HG02840 (cell line): Measurements from ENCODE around the gene RAPGEF5.

Experiments
- ATAC-seq: cut with Tn5 transposase; IDR thresholded peaks from one replicate; pipeline ENCODE4 v1.9.1; 2021; ENCODE audit warnings: mild to moderate bottlenecking, moderate library complexity, moderate number of reproducible peaks; ENCODE audit not compliant: unreplicated experiment, low FRiP score

The RAPGEF5 gene, protein sequence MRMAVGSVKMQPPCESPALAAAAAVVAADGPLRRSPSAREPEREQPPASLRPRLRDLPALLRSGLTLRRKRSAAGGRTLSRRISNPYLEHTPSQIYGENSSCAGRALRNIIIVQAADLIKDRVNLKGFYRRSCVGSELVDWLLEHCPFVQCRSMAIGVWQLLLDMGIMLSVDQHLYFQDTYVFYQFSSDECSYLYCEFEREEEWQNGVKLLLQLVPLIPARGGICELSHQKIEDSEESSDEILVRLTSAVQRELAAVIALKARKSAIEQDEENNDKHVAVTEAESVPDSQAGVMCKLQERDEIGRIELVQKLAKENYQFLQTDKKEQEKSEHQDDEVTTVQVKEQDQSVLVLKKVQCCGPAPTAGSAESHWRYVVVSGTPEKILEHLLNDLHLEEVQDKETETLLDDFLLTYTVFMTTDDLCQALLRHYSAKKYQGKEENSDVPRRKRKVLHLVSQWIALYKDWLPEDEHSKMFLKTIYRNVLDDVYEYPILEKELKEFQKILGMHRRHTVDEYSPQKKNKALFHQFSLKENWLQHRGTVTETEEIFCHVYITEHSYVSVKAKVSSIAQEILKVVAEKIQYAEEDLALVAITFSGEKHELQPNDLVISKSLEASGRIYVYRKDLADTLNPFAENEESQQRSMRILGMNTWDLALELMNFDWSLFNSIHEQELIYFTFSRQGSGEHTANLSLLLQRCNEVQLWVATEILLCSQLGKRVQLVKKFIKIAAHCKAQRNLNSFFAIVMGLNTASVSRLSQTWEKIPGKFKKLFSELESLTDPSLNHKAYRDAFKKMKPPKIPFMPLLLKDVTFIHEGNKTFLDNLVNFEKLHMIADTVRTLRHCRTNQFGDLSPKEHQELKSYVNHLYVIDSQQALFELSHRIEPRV

DNA sequence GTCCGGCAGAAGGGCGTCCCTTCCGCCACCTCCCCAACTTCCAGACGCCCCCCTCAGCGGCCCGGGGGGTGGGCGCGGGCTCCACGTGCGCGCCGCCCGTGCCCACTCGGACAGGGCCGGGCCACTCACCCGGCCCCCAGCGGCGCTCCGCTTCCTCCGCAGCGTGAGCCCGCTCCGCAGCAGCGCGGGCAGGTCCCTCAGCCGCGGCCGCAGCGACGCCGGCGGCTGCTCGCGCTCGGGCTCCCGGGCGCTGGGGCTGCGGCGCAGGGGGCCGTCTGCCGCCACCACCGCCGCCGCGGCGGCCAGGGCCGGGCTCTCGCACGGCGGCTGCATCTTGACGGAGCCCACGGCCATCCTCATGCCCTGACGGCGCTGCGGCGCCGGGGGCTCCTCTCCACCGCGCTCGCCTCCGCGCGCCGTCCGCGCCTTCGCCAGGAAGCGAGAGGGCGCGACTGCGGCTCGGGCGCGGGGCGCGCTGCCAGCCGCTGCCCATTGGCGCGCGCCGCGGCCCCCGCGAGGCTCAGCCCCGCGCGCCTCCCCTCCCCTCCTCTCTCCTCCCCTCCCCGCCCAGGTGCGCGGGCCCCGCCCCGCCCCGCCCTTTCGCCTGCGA, at the start of gene RAPGEF5:
Gene RAPGEF5 (minus strand): TSS at position 454 of the 610 bp plus-strand sequence. CDS start 94 bp downstream, at position 360.
- no peak for ATAC-seq

DNA sequence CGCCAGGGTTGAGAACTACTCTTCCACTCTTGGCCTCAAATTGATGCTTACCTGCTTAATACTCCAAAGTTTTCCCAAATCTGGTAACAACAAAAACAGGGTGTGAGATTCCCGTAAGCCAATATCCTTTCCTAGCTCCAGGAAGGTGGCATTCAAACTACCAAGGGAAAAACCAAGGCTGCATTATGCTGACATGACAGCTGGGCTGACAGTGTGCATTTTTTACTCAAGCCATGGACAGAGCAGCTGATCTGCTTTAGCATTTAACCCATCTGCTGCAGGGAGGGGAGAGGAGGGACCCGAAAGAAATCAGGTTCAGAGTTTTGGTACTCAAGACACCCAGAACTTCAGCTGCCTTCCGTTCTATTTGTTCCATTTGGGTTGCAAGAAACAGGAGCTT, 49.8 kb upstream of the RAPGEF5 start:
- no peak for ATAC-seq

GRCh38 chr7:22404421-22405023, 47.6 kb upstream of the RAPGEF5 start:
- no peak for ATAC-seq

DNA sequence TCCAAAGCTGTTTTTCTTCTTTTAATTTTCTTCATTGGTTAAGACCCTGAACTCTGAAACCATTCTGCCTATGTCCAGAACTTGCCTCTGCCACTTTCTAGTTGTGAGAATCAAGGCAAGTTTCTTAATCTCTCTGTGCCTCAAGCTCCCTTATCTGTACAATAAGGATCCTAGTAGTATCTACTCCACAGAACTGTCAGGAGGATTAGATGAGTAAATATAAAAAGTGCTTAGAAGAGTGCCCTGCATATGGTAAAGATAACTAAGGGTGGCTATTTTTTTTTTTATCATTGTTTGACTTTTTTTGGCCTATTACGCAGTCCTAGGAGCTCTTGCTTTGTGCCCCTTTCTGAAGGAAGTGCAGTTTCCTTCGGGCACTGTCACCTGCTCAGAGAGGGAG, 46.4 kb upstream of the RAPGEF5 start:
- no peak for ATAC-seq

GRCh38 chr7:22402250-22402649, 45.3 kb upstream of the RAPGEF5 start:
- no peak for ATAC-seq

DNA sequence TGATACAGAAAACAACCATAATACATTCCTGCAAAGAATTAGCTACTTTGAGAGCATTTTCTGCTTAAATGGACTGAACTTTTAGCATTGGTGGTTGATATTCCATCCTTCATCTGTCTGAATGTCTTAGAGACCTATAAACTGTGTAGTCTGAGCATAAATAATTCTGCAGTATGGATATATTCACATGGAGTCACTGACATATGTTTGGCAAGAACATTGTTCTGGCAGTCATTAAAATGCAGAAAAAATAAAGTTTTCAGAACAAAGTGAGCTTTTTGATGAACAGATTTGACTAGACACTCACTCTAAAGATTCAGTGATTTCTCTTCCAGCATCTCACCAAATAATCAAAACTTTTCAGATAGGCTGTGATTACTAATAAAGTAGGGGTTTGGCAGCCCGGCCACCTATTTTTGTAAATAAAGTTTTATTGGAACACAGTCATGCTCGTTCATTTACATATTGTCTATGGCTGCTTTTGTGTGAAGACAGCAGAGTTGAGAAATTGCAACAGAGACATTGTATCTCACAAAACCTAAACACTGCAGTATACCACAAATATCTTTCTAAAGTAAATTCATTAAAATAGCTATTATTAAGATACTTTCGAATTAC, 44.1 kb upstream of the RAPGEF5 start:
- ATAC-seq, result no peak

GRCh38 chr7:22400150-22400814, 43.3 kb upstream of the RAPGEF5 start:
- no peak for ATAC-seq

DNA sequence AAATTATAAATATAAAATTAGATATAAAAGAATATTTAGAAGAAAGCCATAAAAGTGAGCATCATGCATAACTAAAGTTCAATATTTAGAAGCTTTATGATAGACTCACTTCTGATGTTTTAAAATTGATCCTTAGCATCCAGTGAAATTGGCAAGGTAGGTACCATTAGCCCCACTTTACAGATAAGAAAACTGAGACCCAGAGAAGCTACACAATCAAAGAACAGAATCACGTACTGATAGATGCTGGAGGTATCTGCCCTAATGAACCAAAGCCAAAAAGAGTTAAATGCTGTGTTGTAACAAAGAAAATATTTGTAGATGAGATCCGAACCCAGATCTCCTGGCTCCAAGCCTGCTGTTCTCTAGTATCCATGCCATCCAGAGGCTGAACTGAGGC, 42.6 kb upstream of the RAPGEF5 start:
- no peak for ATAC-seq

DNA sequence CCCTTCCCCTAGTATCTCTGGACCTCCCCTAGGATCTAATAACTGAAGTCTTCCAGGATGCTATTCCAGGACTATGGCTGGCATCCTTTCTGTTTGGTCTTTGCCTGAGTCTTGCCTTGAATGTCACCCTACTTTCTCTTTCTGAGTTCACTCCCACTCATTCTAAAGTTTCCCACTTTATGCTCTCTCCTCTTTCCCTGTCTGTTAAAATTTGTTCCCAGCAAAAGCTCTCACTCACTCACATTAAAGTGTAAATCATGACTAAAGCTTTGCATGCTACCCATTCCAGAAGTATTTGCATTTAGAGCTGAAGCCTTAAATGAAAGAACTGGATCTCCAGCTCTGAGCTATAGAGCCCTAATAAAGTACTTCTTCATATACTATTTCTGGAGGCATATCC, 42.1 kb upstream of the RAPGEF5 start:
- ATAC-seq, result no peak

- ATAC-seq, result no peak
Measured at GRCh38 chr7:22397981-22398380, 41.0 kb upstream of the RAPGEF5 start.

DNA sequence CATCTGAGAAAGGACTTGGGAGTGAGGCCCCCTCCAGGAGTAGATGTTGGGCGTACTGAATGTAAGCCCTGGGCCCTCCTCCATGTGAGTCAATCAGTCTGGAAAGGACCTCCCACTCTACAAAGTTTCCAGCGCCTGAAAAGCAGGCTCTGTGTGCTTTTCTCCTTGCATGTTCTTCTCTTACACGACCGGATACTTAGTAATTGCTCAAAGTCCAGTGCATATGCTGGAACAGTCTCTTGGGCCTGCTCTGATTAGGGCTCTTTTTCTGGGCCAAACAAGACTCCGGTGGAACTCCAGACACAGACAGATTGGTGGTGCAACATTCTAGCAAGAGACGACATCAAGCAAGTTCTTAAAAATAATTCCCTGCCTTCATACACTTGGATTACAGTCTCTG, 38.3 kb upstream of the RAPGEF5 start:
- no peak for ATAC-seq

GRCh38 chr7:22394739-22395138, 37.8 kb upstream of the RAPGEF5 start:
- ATAC-seq, result no peak

DNA sequence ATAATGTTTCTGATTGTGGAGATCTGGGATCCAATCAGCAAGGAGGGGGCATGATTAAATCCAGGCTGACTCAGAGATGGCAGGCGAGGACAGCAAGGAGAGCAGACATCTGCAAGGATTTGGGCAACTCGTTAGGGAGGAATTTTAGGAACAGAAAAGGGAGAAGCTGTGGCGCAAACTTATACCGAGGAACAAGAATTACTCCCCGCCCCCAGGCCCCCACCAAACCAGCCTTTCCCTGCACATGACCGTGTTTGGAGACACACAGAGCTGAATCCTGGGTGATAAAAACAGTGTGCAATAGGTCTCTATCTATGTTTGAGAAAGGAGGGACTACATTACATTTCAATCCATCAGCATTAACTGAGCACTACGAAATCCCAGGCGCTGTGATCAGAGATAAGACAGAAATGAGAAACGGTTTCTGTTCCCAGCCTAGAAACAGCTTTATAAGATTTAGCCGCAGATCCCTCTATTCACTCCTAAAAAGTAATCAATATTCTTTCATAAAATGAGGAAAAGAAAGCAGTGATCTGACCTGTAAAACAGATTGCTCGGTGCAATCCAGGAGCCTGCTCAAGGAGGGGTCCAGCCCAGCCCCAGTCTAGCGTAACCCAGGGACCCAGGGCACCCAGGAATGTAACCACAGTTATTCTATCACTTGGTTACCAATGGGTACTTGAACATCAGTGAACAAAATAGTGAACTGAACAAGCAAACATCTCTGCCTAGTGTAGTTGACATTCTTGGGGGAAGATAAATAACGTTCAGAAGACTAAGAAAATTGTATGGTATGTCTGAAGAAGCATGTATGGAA, 37.2 kb upstream of the RAPGEF5 start:
- no peak for ATAC-seq

- ATAC-seq, result no peak
Measured at GRCh38 chr7:22390516-22390915, 33.6 kb upstream of the RAPGEF5 start.

- no peak for ATAC-seq
Measured at GRCh38 chr7:22389892-22390291, 32.9 kb upstream of the RAPGEF5 start.

- no peak for ATAC-seq
Measured at GRCh38 chr7:22387583-22387982, 30.6 kb upstream of the RAPGEF5 start.

- peak; percentile 49 for ATAC-seq
Measured at GRCh38 chr7:22386865-22387264, 29.9 kb upstream of the RAPGEF5 start.

DNA sequence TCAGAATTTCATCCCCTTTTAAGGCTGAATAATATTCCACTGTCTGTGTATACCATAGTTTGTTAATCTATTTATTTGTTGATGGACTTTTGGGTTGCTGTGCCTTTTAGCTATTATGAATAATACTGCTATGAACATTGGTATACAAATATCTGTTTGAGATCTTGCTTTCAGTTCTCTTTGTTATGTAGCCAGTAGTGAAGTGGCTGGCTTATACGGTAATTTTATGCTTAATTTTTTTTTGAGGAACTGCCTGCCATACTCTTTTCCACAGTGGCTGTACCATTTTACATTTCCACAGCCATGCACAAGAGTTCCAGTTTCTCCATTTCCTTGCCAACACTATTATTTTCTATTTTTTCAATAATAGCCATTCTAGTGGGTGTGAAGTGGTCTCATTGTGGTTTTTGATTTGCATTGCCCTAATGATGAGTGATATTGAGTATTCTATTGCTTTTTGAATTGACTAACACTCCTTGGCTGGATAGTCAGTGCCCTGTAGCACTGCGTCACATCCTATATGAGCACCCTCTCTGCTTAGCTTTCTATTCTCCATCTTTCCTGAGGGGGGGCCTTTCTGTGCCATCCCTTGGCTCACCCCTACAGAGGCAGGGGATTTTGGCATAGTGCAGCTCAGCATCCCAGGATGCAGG, 29.4 kb upstream of the RAPGEF5 start:
- peak; percentile 49 for ATAC-seq
